Psoas muscle (tissue), 8 donors: Measurements from ENCODE around the gene METAP2. TPM values are rescaled to one million over a fixed set of nuclear protein-coding genes. Genes with fewer than 3 reads are reported as not detected.
"Not testable (repeated sequence)": the region's sequence is repeated elsewhere in the genome, so short reads cannot be mapped to it uniquely, and the experiment has no call there.

Experiments used
- ATAC-seq, 4 donors: fragments of 200-7000 bp; cut with Tn5 transposase; one replicate each; pipeline ENCODE4 v1.9.1; 2020; ENCODE audit warnings: moderate library complexity in 3 of 4, mild to moderate bottlenecking in 2 of 4
- DNase-seq, 2 donors: peaks; one replicate each; pipeline ENCODE4 v3.0.0-alpha.2; 2020
- H3K27ac ChIP-seq: fragments of 200-600 bp; one replicate; pipeline ENCODE4 v1.8.0; 2022
- H3K27me3 ChIP-seq, 3 donors: fragments of 200-600 bp in 1 of 3; one replicate each; pipeline versions ENCODE4 v1.6.1 to v1.8.0; 2013 to 2022; ENCODE audit warnings: low read length in 2 of 3, mild to moderate bottlenecking in 2 of 3, moderate library complexity in 1 of 3; ENCODE audit not compliant: insufficient read depth in 3 of 3
- H3K36me3 ChIP-seq, 2 donors: fragments of 200-600 bp in 1 of 2; one replicate each; pipeline versions ENCODE4 v1.6.1 to v1.8.0; 2013 to 2022; ENCODE audit warnings: low read depth in 1 of 2, mild to moderate bottlenecking in 1 of 2, moderate library complexity in 1 of 2; ENCODE audit not compliant: insufficient read depth in 1 of 2
- H3K4me1 ChIP-seq: fragments of 200-600 bp; one replicate; pipeline ENCODE4 v1.8.0; 2022
- H3K4me3 ChIP-seq: fragments of 200-600 bp; one replicate; pipeline ENCODE4 v1.8.0; 2022; ENCODE audit warnings: mild to moderate bottlenecking
- H3K9me3 ChIP-seq: fragments of 200-600 bp; one replicate; pipeline ENCODE4 v1.8.0; 2022
- WGBS, 3 donors: extraction: QIAGEN DNeasy Blood & Tissue Kit; methylation state at CpG; one replicate each; pipeline versions ENCODE4 v1.1.6 to v1.1.7; 2013; 5-methylcytosine and 5-hydroxymethylcytosine counted together
- intact Hi-C, 2 donors: fragments of 100-400 bp; cut with DNase I; formaldehyde crosslinking; loops; one replicate each; pipeline versions ENCODE4 v1.11.0 to v1.14.2; 2022
- polyA plus RNA-seq, 3 donors: library from polyadenylated mRNA; stranded (reverse); fragments of 200-250 nt; gene quantifications; one replicate each; pipeline ENCODE4 v1.2.3, GENCODE V29; 2013
- total RNA-seq, 4 donors: library from RNA; stranded (reverse); fragmentation: NEBNext Ultra II Directional in 2 of 4; extraction: Animal tissue kit (Norgen Biotek cat#: 25700) in 2 of 4; gene quantifications; one replicate each; pipeline versions ENCODE4 v1.2.1 to v1.2.4, GENCODE V29; 2021 to 2023
- TF ChIP-seq, protein P1 (sequence below): fragments of 200-600 bp; IDR thresholded peaks from one replicate; pipeline ENCODE4 v1.8.0; 2022; ENCODE audit warnings: antibody characterized with exemption
- donor health status: healthy with polysubstance abuse.
- donor health status: DM: no; HTN: no; CAD: no; lungs with moderate emphysema.
- donor health status: Bipolar disorder and iron deficiency.
- donor health status: healthy.
- donor health status: DM: yes; HTN: yes; CAD: no.
- donor health status: DM: no; HTN: no; CAD: no.
- donor health status: DM: no; HTN: no; CAD: no.
- donor health status: DM: yes; HTN: yes; CAD: no.

Gene METAP2
- total and polyA plus RNA-seq, 7 donors = 53.2 to 110 (median 74.4) TPM

DNA sequence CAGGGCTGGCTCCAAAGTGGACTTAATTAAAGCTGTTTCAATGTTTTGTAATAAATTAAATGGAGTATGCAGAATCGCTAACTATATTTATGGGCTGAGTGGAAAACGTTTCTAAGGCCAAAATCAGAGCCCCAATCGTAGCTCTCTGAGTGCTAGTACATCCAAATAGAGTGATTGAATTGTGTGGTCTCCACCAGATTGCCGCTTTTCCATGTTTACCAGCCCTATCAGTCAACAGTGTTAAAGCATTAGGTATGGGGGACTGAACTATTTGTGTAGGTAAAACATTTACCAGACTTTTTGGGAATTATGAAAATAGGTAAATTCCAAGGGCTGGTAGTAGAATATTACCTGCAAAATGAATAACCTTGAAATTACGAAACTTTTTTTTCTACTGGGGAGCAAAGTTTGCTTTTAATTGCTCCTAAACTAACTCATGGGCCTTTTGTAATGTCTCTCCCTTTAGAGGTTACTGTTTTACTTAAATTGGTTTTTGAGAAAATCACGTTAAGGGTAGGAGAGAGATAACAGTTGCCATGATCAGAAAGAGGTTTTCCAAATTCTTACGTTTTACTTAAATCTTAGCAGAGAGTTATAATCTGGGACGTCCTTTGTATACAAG lies 28.0 kb upstream of the METAP2 start:
- TF ChIP-seq, protein P1, sequence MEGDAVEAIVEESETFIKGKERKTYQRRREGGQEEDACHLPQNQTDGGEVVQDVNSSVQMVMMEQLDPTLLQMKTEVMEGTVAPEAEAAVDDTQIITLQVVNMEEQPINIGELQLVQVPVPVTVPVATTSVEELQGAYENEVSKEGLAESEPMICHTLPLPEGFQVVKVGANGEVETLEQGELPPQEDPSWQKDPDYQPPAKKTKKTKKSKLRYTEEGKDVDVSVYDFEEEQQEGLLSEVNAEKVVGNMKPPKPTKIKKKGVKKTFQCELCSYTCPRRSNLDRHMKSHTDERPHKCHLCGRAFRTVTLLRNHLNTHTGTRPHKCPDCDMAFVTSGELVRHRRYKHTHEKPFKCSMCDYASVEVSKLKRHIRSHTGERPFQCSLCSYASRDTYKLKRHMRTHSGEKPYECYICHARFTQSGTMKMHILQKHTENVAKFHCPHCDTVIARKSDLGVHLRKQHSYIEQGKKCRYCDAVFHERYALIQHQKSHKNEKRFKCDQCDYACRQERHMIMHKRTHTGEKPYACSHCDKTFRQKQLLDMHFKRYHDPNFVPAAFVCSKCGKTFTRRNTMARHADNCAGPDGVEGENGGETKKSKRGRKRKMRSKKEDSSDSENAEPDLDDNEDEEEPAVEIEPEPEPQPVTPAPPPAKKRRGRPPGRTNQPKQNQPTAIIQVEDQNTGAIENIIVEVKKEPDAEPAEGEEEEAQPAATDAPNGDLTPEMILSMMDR = no peak
- Histone ChIP-seq H3K4me3 (peak overlapping the region; percentile 25), H3K9me3 (no peaks in the 10 kb centered on the region), H3K27ac (no peak overlapping the region), H3K4me1 (no peaks in the 10 kb centered on the region), H3K27me3 (no peaks in the 10 kb centered on the region), H3K36me3 (no peaks in the 10 kb centered on the region)
- intact Hi-C loops = no loop called here
- 75 to 83% (median 76%) methylated on average over 8 of the region's 8 CpGs for WGBS, 3 donors
- ATAC-seq = no peak
- DNase-seq = no peak

DNA sequence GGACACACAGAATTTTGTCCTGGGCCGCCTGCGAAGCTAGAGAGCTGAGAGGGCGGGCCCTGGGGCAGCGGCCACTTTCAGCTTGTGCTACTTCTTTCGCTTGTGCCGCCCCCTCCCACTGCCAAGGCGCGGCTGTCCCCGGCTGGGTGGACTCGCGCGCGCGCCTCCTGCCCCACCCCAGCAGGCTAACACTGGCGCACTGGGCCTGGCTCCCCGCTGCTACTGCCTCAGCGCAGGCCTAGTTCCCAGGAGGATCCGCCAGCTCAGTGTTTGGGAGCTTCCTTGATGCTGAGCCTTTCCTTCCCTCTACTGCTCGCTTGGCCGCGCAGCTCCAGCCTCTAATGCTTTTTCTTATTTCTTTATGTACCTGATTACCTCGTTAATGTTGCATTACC lies 27.4 kb upstream of the METAP2 start:
- no peaks in the 10 kb centered on the region for H3K9me3 ChIP-seq
- DNase-seq = peak; percentile 34 to 69
- TF ChIP-seq, protein P1 = no peak

DNA sequence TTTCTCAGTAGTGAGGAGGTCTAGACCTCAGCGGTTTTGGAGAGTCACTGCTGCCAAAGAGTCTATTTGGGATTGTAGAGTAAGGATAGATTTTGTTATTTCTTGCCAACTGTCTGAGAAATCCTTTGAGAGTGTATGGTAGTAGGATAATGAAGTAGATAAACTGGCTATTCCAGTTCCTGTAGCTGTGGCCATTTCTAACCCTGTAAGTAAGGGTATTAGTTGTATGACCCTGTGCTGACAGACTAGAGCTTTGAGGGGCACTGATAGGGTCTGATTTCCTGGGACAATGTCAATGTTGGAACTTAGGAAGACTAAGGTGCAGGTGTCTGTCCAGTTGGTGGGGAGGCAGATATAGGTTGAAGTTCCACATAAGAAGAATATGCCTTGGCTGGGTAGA lies 24.3 kb upstream of the METAP2 start:
- not testable (repeated sequence) for ATAC-seq, H3K36me3 ChIP-seq
- WGBS, 3 donors = 76 to 86% (median 84%) methylated on average over 1 of the region's 1 CpG

More for the DNA sequence above, 27.4 kb upstream of the METAP2 start:
- WGBS, 3 donors = 28 to 35% (median 34%) methylated on average over 21 to 22 of the region's 22 CpGs
- Histone ChIP-seq H3K36me3 (no peaks in the 10 kb centered on the region), H3K27ac (no peak overlapping the region), H3K4me3 (peak overlapping the region; percentile 25), H3K4me1 (no peaks in the 10 kb centered on the region), H3K27me3 (no peaks in the 10 kb centered on the region)
- intact Hi-C loops = no loop called here
- peak in 2 of 4 donors; percentile 15 to 48 for ATAC-seq

DNA sequence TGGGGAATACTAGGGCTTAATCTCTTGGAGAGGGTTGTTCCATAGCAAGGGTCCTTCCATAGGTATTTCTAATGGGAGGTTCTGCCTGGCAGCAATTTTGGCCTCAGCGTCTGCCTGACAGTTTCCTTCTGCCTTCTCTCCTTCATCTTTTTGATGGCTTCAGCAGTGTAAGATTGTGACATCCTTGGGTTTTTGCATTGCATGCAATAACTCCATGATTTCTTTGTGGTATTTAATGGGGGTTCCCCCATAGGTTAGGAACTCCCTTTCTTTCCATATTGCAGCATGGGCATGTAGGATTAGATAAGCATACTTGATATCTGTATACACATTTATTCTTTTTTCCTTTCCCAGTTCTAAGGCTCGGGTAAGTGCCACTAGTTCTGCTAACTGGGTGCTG lies 21.5 kb upstream of the METAP2 start:
- H3K4me1 ChIP-seq, ATAC-seq, DNase-seq, H3K9me3 ChIP-seq, H3K36me3 ChIP-seq, H3K27me3 ChIP-seq, H3K4me3 ChIP-seq, H3K27ac ChIP-seq, intact Hi-C loops: not testable (repeated sequence)
- WGBS, 3 donors = 81 to 87% (median 84%) methylated on average over 2 of the region's 2 CpGs

More for the DNA sequence above, 24.3 kb upstream of the METAP2 start:
- H3K4me1 ChIP-seq, intact Hi-C loops, DNase-seq, H3K27ac ChIP-seq, H3K9me3 ChIP-seq, H3K4me3 ChIP-seq, H3K27me3 ChIP-seq: not testable (repeated sequence)

DNA sequence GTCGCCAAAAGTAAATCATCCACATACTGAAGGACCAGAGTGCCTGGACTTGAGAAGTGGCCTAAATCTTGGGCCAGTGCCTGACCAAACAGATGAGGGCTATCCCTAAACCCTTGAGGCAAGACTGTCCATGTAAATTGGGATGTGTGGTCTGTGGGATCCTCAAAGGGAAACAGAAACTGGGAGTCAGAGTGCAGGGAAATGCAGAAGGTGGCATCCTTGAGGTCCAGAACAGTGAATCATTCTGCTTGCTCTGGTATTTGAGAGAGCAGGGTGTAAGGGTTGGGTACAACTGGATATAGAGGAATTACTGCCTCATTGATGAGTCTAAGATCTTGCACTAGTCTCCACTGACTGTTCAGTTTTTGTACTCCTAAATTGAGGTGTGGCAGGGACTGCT lies 20.1 kb upstream of the METAP2 start:
- H3K27ac ChIP-seq, H3K36me3 ChIP-seq, H3K9me3 ChIP-seq, ATAC-seq, intact Hi-C loops, DNase-seq, H3K27me3 ChIP-seq, H3K4me3 ChIP-seq, H3K4me1 ChIP-seq: not testable (repeated sequence)
- 90 to 100% (median 93%) methylated on average over 1 of the region's 1 CpG for WGBS, 3 donors

DNA sequence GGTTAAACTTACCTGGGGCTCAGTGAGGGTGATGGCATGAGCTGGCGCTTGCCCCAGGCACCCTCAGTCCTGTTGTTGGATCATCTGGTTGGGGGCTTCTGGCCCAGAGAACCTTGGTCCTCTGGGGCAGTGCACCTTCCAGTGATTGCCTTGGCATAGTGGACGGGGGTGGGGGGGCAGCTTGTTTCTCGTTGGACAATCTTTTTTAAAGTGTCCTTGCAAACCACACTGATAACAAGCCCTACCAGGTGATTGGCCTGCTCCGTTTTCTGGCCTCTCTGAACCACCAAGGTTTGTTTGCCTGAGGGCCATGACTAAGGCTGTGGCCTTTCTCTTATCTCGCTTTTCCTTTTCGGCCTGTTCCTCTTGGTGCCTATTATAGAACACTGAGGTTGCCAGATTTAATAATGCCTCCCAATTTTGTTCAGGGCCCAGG lies 19.2 kb upstream of the METAP2 start:
- H3K36me3 ChIP-seq, H3K4me3 ChIP-seq, DNase-seq, H3K9me3 ChIP-seq, H3K4me1 ChIP-seq, intact Hi-C loops, H3K27ac ChIP-seq, ATAC-seq, H3K27me3 ChIP-seq: not testable (repeated sequence)
- WGBS, 3 donors = 88 to 92% (median 89%) methylated on average over 6 of the region's 6 CpGs

DNA sequence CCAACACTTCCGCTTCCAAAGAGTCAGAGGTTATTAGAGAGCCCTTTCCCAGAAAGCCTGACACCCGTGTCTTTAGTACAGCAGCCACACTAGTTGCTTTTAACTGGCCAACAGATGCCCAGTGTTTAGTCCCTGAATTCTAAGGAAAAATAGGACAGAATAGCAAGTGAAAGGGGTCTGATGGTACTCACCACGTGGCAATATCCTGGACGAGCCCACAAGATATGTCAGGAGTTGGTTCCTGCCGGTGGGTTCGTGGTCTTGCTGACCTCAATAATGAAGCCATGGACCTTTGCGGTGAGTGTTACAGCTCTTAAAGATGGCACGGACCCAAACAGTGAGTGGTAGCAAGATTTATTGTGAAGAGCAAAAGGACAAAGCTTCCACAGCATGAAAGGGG lies 16.3 kb upstream of the METAP2 start:
- intact Hi-C loops, DNase-seq, H3K4me3 ChIP-seq, H3K4me1 ChIP-seq, H3K9me3 ChIP-seq, ATAC-seq, H3K36me3 ChIP-seq, H3K27ac ChIP-seq, H3K27me3 ChIP-seq: not testable (repeated sequence)
- WGBS, 3 donors = 83 to 88% (median 84%) methylated on average over 8 of the region's 8 CpGs
